ENCODE measurements around the gene MYH15.

MYH15 gene

DNA sequence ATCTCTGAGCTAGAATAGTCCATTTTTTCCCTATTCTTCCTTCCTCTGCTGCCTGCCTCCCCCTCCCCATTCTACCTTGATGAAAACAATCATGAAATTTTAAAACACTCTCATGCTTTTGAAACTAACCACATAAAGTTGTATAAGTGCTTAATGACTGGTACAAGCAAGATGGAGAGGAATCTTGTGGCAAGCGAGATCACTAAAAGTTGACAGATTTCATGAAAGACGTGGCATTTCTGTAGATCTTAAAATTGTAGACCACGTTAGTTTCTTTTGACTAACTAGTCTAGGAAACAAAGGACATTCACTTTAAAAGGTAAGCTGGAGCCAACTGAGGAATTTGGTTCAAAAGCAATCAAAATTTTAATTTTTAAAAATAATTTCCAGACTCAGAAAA lies 178.6 kb downstream of the MYH15 start:
- H3K4me3 ChIP-seq (replicated peaks; ENCODE audit: low read depth, low read length), result no peak overlapping the region
- TF ChIP-seq, protein P1, sequence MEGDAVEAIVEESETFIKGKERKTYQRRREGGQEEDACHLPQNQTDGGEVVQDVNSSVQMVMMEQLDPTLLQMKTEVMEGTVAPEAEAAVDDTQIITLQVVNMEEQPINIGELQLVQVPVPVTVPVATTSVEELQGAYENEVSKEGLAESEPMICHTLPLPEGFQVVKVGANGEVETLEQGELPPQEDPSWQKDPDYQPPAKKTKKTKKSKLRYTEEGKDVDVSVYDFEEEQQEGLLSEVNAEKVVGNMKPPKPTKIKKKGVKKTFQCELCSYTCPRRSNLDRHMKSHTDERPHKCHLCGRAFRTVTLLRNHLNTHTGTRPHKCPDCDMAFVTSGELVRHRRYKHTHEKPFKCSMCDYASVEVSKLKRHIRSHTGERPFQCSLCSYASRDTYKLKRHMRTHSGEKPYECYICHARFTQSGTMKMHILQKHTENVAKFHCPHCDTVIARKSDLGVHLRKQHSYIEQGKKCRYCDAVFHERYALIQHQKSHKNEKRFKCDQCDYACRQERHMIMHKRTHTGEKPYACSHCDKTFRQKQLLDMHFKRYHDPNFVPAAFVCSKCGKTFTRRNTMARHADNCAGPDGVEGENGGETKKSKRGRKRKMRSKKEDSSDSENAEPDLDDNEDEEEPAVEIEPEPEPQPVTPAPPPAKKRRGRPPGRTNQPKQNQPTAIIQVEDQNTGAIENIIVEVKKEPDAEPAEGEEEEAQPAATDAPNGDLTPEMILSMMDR (IDR thresholded peaks at IDR 0.05; ENCODE audit: insufficient read depth, low read length, poor library complexity, severe bottlenecking), result no peak
- H3K36me3 ChIP-seq (ENCODE audit: control insufficient read depth, insufficient read depth, low read length), result no peaks in the 10 kb centered on the region
- H3K27me3 ChIP-seq (replicated peaks; ENCODE audit: control insufficient read depth, insufficient read depth, low read length), result no peaks in the 10 kb centered on the region
- no peak for DNase-seq (ENCODE audit: extremely low read depth, insufficient read length)
